Upper lobe of left lung (tissue), 6 donors: ENCODE measurements around the gene ATP8B3. TPM values are rescaled to one million over a fixed set of nuclear protein-coding genes. Genes with fewer than 3 reads are reported as not detected.

Experiments
- ATAC-seq, 2 donors: fragments of 200-7000 bp; cut with Tn5 transposase; one replicate each; pipeline ENCODE4 v1.9.1; 2022; ENCODE audit warnings: mild to moderate bottlenecking in 2 of 2, moderate library complexity in 2 of 2; ENCODE audit not compliant: low FRiP score in 2 of 2
- DNase-seq, 2 donors: peaks; one replicate each; pipeline ENCODE4 v3.0.0-alpha.2; 2019 to 2020
- H3K27ac ChIP-seq, 4 donors: fragments of 200-600 bp; sonication (generic); one replicate each; pipeline ENCODE4 v1.5.1; 2016 to 2019
- H3K27me3 ChIP-seq, 4 donors: fragments of 200-600 bp; sonication (generic); one replicate each; pipeline ENCODE4 v1.5.1; 2017 to 2019
- H3K36me3 ChIP-seq, 4 donors: fragments of 200-600 bp; sonication (generic); one replicate each; pipeline ENCODE4 v1.5.1; 2016 to 2019
- H3K4me1 ChIP-seq, 4 donors: fragments of 200-600 bp; sonication (generic); one replicate each; pipeline ENCODE4 v1.5.1; 2018 to 2019
- H3K4me3 ChIP-seq, 4 donors: fragments of 200-600 bp; sonication (generic); one replicate each; pipeline ENCODE4 v1.5.1; 2017 to 2019; ENCODE audit warnings: mild to moderate bottlenecking in 2 of 4, moderate library complexity in 1 of 4
- H3K9me3 ChIP-seq, 4 donors: fragments of 200-600 bp; sonication (generic); one replicate each; pipeline ENCODE4 v1.5.1; 2018 to 2019
- CTCF ChIP-seq, 6 experiments: fragments of 450-650 bp in 4 of 6; fragments of 200-600 bp in 2 of 6; sonication (generic) in 2 of 6; IDR thresholded peaks; one replicate each; pipeline ENCODE4 v1.5.1; 2016 to 2019; ENCODE audit warnings: antibody characterized with exemption in 6 of 6
- EP300 ChIP-seq, 4 donors: sonication (generic); formaldehyde crosslinking; IDR thresholded peaks; one replicate each; pipeline ENCODE4 v1.5.1; 2017; ENCODE audit warnings: antibody characterized with exemption in 4 of 4, control low read depth in 2 of 4
- POLR2A ChIP-seq, 4 donors: fragments of 450-650 bp; IDR thresholded peaks; one replicate each; pipeline ENCODE4 v1.5.1; 2016 to 2017; ENCODE audit warnings: antibody characterized with exemption in 4 of 4, mild to moderate bottlenecking in 2 of 4
- POLR2AphosphoS5 ChIP-seq, 2 donors: sonication (generic); formaldehyde crosslinking; IDR thresholded peaks; one replicate each; pipeline ENCODE4 v1.5.1; 2017; ENCODE audit warnings: antibody characterized with exemption in 2 of 2
- WGBS, 2 donors: methylation state at CpG; one replicate each; pipeline ENCODE4 v1.1.5; 2017 to 2018; 5-methylcytosine and 5-hydroxymethylcytosine counted together
- total RNA-seq, 6 donors: library from RNA; depleted of rRNA in 4 of 6; stranded (reverse); fragments of >200 nt in 4 of 6; gene quantifications; one replicate each; pipeline versions ENCODE4 v1.1.0 to v1.2.1, GENCODE V29; 2016 to 2021
- donor health status: DM: no; HTN: no; CAD: no; lungs with moderate emphysema.
- donor health status: DM: no; HTN: yes; CAD: no; lungs with severe emphysema.

The ATP8B3 gene
- total RNA-seq, 6 donors from 2014 or later = under 0.01 to 6.2 (median 1.1) TPM

GRCh38 chr19:1774989-1775772, 36.9 kb downstream of the ATP8B3 start:
- DNase-seq = no peak
- Histone ChIP-seq H3K4me1 (peaks cover 0 to 6% (median 2%) of the 10 kb centered on the region in 4 donors), H3K27ac (no peak overlapping the region), H3K27me3 (peaks cover 0 to 49% (median 23%) of the 10 kb centered on the region in 4 donors), H3K36me3 (no peaks in the 10 kb centered on the region), H3K9me3 (peaks cover 9 to 24% (median 19%) of the 10 kb centered on the region in 4 donors), H3K4me3 (no peak overlapping the region)
- 9 to 13% methylated on average over 10 to 45 of the region's 59 CpGs for WGBS, 2 donors
- no peak for ATAC-seq
- TF ChIP-seq POLR2AphosphoS5 (IDR thresholded peaks at IDR 0.05) = no peak
- peak; percentile 32 to 50 (median 40) for TF ChIP-seq CTCF (IDR thresholded peaks at IDR 0.05)

- Histone ChIP-seq H3K4me3 (no peak overlapping the region), H3K27ac (no peak overlapping the region), H3K27me3 (peaks cover 0 to 42% (median 21%) of the 10 kb centered on the region in 4 donors), H3K4me1 (peaks cover 0 to 6% (median 2%) of the 10 kb centered on the region in 4 donors), H3K9me3 (peaks cover 9 to 24% (median 19%) of the 10 kb centered on the region in 4 donors), H3K36me3 (no peaks in the 10 kb centered on the region)
- WGBS, 2 donors = 45 to 53% methylated on average over 8 of the region's 8 CpGs
- no peak for TF ChIP-seq EP300 (IDR thresholded peaks at IDR 0.05)
- ATAC-seq = no peak
- DNase-seq = no peak
Observed at GRCh38 chr19:1773184-1773583, 38.9 kb downstream of the ATP8B3 start.

GRCh38 chr19:1770866-1771576, 41.1 kb downstream of the ATP8B3 start:
- H3K36me3 ChIP-seq = no peaks in the 10 kb centered on the region
- DNase-seq (no peak), ATAC-seq (no peak)
- H3K27ac ChIP-seq = no peak overlapping the region
- 87 to 91% methylated on average over 4 of the region's 4 CpGs for WGBS, 2 donors
- no peak overlapping the region for H3K4me3 ChIP-seq
- TF ChIP-seq POLR2AphosphoS5 (IDR thresholded peaks at IDR 0.05) = no peak
- TF ChIP-seq CTCF (IDR thresholded peaks at IDR 0.05) = no peak
- no peak for TF ChIP-seq POLR2A (IDR thresholded peaks at IDR 0.05)
- TF ChIP-seq EP300 (IDR thresholded peaks at IDR 0.05) = no peak
- H3K9me3 ChIP-seq = peaks cover 9 to 24% (median 19%) of the 10 kb centered on the region in 4 donors
- H3K27me3 ChIP-seq = peaks cover 0 to 46% (median 27%) of the 10 kb centered on the region in 4 donors
- peaks cover 0 to 9% (median 3%) of the 10 kb centered on the region in 4 donors for H3K4me1 ChIP-seq

GRCh38 chr19:1769645-1769985, 42.5 kb downstream of the ATP8B3 start:
- no peaks in the 10 kb centered on the region for H3K36me3 ChIP-seq
- no peak overlapping the region for H3K27ac ChIP-seq
- TF ChIP-seq POLR2AphosphoS5 (IDR thresholded peaks at IDR 0.05) (no peak), EP300 (IDR thresholded peaks at IDR 0.05) (no peak), CTCF (IDR thresholded peaks at IDR 0.05) (no peak), POLR2A (IDR thresholded peaks at IDR 0.05) (no peak)
- ATAC-seq (no peak), DNase-seq (no peak)
- no peak overlapping the region for H3K4me3 ChIP-seq
- peaks cover 0 to 45% (median 22%) of the 10 kb centered on the region in 4 donors for H3K27me3 ChIP-seq
- H3K9me3 ChIP-seq = peaks cover 9 to 16% (median 11%) of the 10 kb centered on the region in 4 donors
- 0 to 13% methylated on average over 2 to 10 of the region's 12 CpGs for WGBS, 2 donors
- H3K4me1 ChIP-seq = peaks cover 0 to 6% (median 1%) of the 10 kb centered on the region in 4 donors

- Histone ChIP-seq H3K27me3 (peaks cover 0 to 45% (median 24%) of the 10 kb centered on the region in 4 donors), H3K36me3 (no peaks in the 10 kb centered on the region), H3K4me3 (no peak overlapping the region), H3K4me1 (peaks cover 0 to 6% (median 1%) of the 10 kb centered on the region in 4 donors), H3K27ac (no peak overlapping the region), H3K9me3 (peaks cover 9 to 16% (median 11%) of the 10 kb centered on the region in 4 donors)
- ATAC-seq = no peak
- DNase-seq = no peak
- no peak for TF ChIP-seq CTCF (IDR thresholded peaks at IDR 0.05)
- no peak for TF ChIP-seq POLR2AphosphoS5 (IDR thresholded peaks at IDR 0.05)
- no peak for TF ChIP-seq POLR2A (IDR thresholded peaks at IDR 0.05)
- TF ChIP-seq EP300 (IDR thresholded peaks at IDR 0.05) = no peak
- WGBS, 2 donors = 64 to 76% methylated on average over 7 to 9 of the region's 9 CpGs
Observed at GRCh38 chr19:1768918-1769644, 43.0 kb downstream of the ATP8B3 start.
